Endometrium (tissue), 2 donors: ENCODE results near the gene RPS21.
"Not testable (repeated sequence)": the region's sequence is repeated elsewhere in the genome, so short reads cannot be mapped to it uniquely, and the experiment has no call there.

Experiments
- FAIRE-seq: peaks from 2 replicates; lab custom pipeline; 2012; peaks lifted over from hg19 to GRCh38; lab: Jason Lieb, UNC
- donor health status: control.
- donor health status: control.

Gene RPS21

GRCh38 chr20:62365814-62366369, 21.0 kb upstream of the RPS21 start:
- FAIRE-seq = no peak

- no peak for FAIRE-seq
Observed at GRCh38 chr20:62366370-62367135, 20.4 kb upstream of the RPS21 start.

GRCh38 chr20:62367136-62367632, 19.7 kb upstream of the RPS21 start, which contains the start of gene LAMA5:
Gene LAMA5, minus strand, starts transcription at chr20:62367312. Its CDS starts 67 bp downstream, at chr20:62367245.
- FAIRE-seq = no peak

- FAIRE-seq = no peak
Observed at GRCh38 chr20:62367633-62368391, 19.1 kb upstream of the RPS21 start.

- FAIRE-seq = no peak
Observed at GRCh38 chr20:62368392-62368975, 18.4 kb upstream of the RPS21 start.

GRCh38 chr20:62368976-62369814, 17.7 kb upstream of the RPS21 start:
- FAIRE-seq = no peak

- FAIRE-seq = no peak
Observed at GRCh38 chr20:62369815-62370114, 17.1 kb upstream of the RPS21 start.

- FAIRE-seq = no peak
Observed at GRCh38 chr20:62370115-62370806, 16.6 kb upstream of the RPS21 start.

- FAIRE-seq = no peak
Observed at GRCh38 chr20:62370807-62371587, 15.9 kb upstream of the RPS21 start.

GRCh38 chr20:62371588-62372041, 15.3 kb upstream of the RPS21 start:
- no peak for FAIRE-seq

- FAIRE-seq = no peak
Observed at GRCh38 chr20:62372042-62372993, 14.6 kb upstream of the RPS21 start.

- FAIRE-seq = not testable (repeated sequence)
Observed at GRCh38 chr20:62373631-62374179, 13.2 kb upstream of the RPS21 start.

- FAIRE-seq = no peak
Observed at GRCh38 chr20:62374331-62375152, 12.4 kb upstream of the RPS21 start.

GRCh38 chr20:62376112-62377063, 10.5 kb upstream of the RPS21 start:
- no peak for FAIRE-seq

- FAIRE-seq = no peak
Observed at GRCh38 chr20:62377064-62377461, 9.8 kb upstream of the RPS21 start.

- FAIRE-seq = no peak
Observed at GRCh38 chr20:62377615-62378178, 9.2 kb upstream of the RPS21 start.
